Measurements from ENCODE around the gene SMC6.
A peak's percentile ranks its signal among the peaks of the same experiment; 100 is the strongest.

SMC6 gene

GRCh38 chr2:17710547-17711248 lies 42.9 kb downstream of the SMC6 start:
- DNase-seq (ENCODE audit: low spot score), result no peak

- no peak for DNase-seq (ENCODE audit: low spot score)
These were observed 43.7 kb downstream of the SMC6 start for GRCh38 chr2:17709897-17710296.

- DNase-seq (ENCODE audit: low spot score), result no peak
These were observed 45.1 kb downstream of the SMC6 start for GRCh38 chr2:17708501-17708900.

GRCh38 chr2:17706845-17707244 lies 46.8 kb downstream of the SMC6 start:
- no peak for DNase-seq (ENCODE audit: low spot score)

GRCh38 chr2:17690776-17691175 lies 62.8 kb downstream of the SMC6 start:
- no peak for DNase-seq (ENCODE audit: low spot score)

- no peak for DNase-seq (ENCODE audit: low spot score)
These were observed 64.6 kb downstream of the SMC6 start for GRCh38 chr2:17689010-17689409.

GRCh38 chr2:17688600-17688999 lies 65.0 kb downstream of the SMC6 start:
- DNase-seq (ENCODE audit: low spot score), result no peak

GRCh38 chr2:17683981-17684380 lies 69.6 kb downstream of the SMC6 start:
- no peak for DNase-seq (ENCODE audit: low spot score)

GRCh38 chr2:17682098-17682857 lies 71.3 kb downstream of the SMC6 start:
- DNase-seq (ENCODE audit: low spot score), result no peak

GRCh38 chr2:17680119-17680518 lies 73.5 kb downstream of the SMC6 start:
- DNase-seq (ENCODE audit: low spot score), result peak; percentile 76

- DNase-seq (ENCODE audit: low spot score), result no peak
These were observed 78.8 kb downstream of the SMC6 start for GRCh38 chr2:17674817-17675216.

- DNase-seq (ENCODE audit: low spot score), result peak; percentile 82
These were observed 80.9 kb downstream of the SMC6 start for GRCh38 chr2:17672583-17673317.

- DNase-seq (ENCODE audit: low spot score), result no peak
These were observed 85.7 kb downstream of the SMC6 start for GRCh38 chr2:17667898-17668297.

GRCh38 chr2:17664534-17664933 lies 89.1 kb downstream of the SMC6 start:
- DNase-seq (ENCODE audit: low spot score), result no peak

GRCh38 chr2:17662723-17663122 lies 90.9 kb downstream of the SMC6 start:
- DNase-seq (ENCODE audit: low spot score), result no peak

- no peak for DNase-seq (ENCODE audit: low spot score)
These were observed 92.2 kb downstream of the SMC6 start for GRCh38 chr2:17661460-17661859.

- DNase-seq (ENCODE audit: low spot score), result no peak
These were observed 93.4 kb downstream of the SMC6 start for GRCh38 chr2:17660219-17660618.

GRCh38 chr2:17658251-17658843 lies 95.3 kb downstream of the SMC6 start:
- DNase-seq (ENCODE audit: low spot score), result peak; percentile 13

GRCh38 chr2:17657759-17658158 lies 95.9 kb downstream of the SMC6 start:
- no peak for DNase-seq (ENCODE audit: low spot score)

GRCh38 chr2:17652681-17653394 lies 100.8 kb downstream of the SMC6 start:
- no peak for DNase-seq (ENCODE audit: low spot score)

- peak; percentile 59 for DNase-seq (ENCODE audit: low spot score)
These were observed 104.6 kb downstream of the SMC6 start for GRCh38 chr2:17649026-17649425.

- DNase-seq (ENCODE audit: low spot score), result no peak
These were observed 105.0 kb downstream of the SMC6 start for GRCh38 chr2:17648581-17648980.
